H1 (cell line): Measurements from ENCODE around the gene RBMX. TPM values are rescaled to one million over a fixed set of nuclear protein-coding genes. Genes with fewer than 3 reads are reported as not detected.

Experiments used
- CTCF ChIA-PET: fragments of 300-600 bp; sonication (Branson Sonifier 250); formaldehyde crosslinking; loops from one replicate; lab custom pipeline; 2021; ENCODE audit not compliant: partially characterized antibody; lab: Charles Lee
- POLR2A ChIA-PET: fragments of 300-600 bp; sonication (Branson Sonifier 250); formaldehyde crosslinking; loops from one replicate; lab custom pipeline; 2021; ENCODE audit warnings: inconsistent platforms; ENCODE audit not compliant: partially characterized antibody; lab: Charles Lee
- DNase-seq, 2 experiments: peaks; one replicate each; pipeline versions ENCODE4 v3.0.0 to v3.0.0-alpha.2; 2010 to 2022; ENCODE audit warnings: low spot score in 2 of 2, low read depth in 1 of 2, mixed read lengths in 1 of 2
- FAIRE-seq: peaks from 2 replicates; lab custom pipeline; 2011; peaks lifted over from hg19 to GRCh38; lab: Jason Lieb, UNC
- H2AFZ ChIP-seq: 2 replicates; pipeline ENCODE4 v1.8.1; 2012; ENCODE audit warnings: low read length, inconsistent platforms
- H2AK5ac ChIP-seq: 2 replicates; pipeline ENCODE4 v1.6.1; 2013; ENCODE audit warnings: low read depth, low read length
- H2BK120ac ChIP-seq: replicated peaks from 2 replicates; pipeline ENCODE3; 2013; ENCODE audit warnings: low read depth, low read length, inconsistent platforms
- H2BK12ac ChIP-seq: 2 replicates; pipeline ENCODE4 v1.6.1; 2013; ENCODE audit warnings: low read depth, low read length
- H2BK15ac ChIP-seq: 2 replicates; pipeline ENCODE4 v1.6.1; 2013; ENCODE audit warnings: low read length
- H2BK20ac ChIP-seq: 2 replicates; pipeline ENCODE4 v1.6.1; 2013; ENCODE audit warnings: low read length
- H2BK5ac ChIP-seq: 2 replicates; pipeline ENCODE4 v1.6.1; 2013; ENCODE audit warnings: low read depth, low read length
- H3K14ac ChIP-seq: 2 replicates; pipeline ENCODE4 v1.6.1; 2013; ENCODE audit warnings: inconsistent platforms; ENCODE audit not compliant: insufficient read length
- H3K18ac ChIP-seq: 2 replicates; pipeline ENCODE4 v1.6.1; 2013; ENCODE audit warnings: low read length; ENCODE audit errors: extremely low read depth
- H3K23ac ChIP-seq: 2 replicates; pipeline ENCODE4 v1.6.1; 2013; ENCODE audit warnings: inconsistent platforms; ENCODE audit not compliant: insufficient read length
- H3K23me2 ChIP-seq: 2 replicates; pipeline ENCODE4 v1.6.1; 2013; ENCODE audit warnings: low read depth, low read length
- H3K27ac ChIP-seq: 2 replicates; pipeline ENCODE4 v1.6.1; 2011; ENCODE audit warnings: low read depth, low read length, inconsistent platforms
- H3K27me3 ChIP-seq, 4 experiments: replicated peaks in 1 of 4; 1 replicate in 1 of 4; 2 replicates in 3 of 4; pipeline versions ENCODE4 v1.6.1 to v1.8.1; 2011 to 2013; ENCODE audit warnings: low read length in 3 of 4, mild to moderate bottlenecking in 3 of 4, inconsistent platforms in 2 of 4, mixed read lengths in 2 of 4, moderate library complexity in 1 of 4; ENCODE audit not compliant: control insufficient read depth in 3 of 4, insufficient read depth in 3 of 4; ENCODE audit errors: extremely low read depth in 1 of 4
- H3K36me3 ChIP-seq, 4 experiments: 2 replicates each; pipeline versions ENCODE4 v1.6.1 to v1.8.1; 2011 to 2013; ENCODE audit warnings: mild to moderate bottlenecking in 4 of 4, low read length in 3 of 4, moderate library complexity in 2 of 4, control low read depth in 1 of 4, inconsistent platforms in 1 of 4; ENCODE audit not compliant: insufficient read depth in 4 of 4, control insufficient read depth in 2 of 4
- H3K4ac ChIP-seq: replicated peaks from 2 replicates; pipeline ENCODE3; 2013; ENCODE audit warnings: low read length, low read depth, mixed read lengths, inconsistent platforms; ENCODE audit not compliant: insufficient read length
- H3K4me1 ChIP-seq, 4 experiments: replicated peaks in 1 of 4; 1 replicate in 1 of 4; 2 replicates in 3 of 4; pipeline versions ENCODE4 v1.6.1 to v1.8.1; 2011 to 2013; ENCODE audit warnings: low read length in 3 of 4, inconsistent platforms in 2 of 4, mixed read lengths in 1 of 4; ENCODE audit not compliant: insufficient read depth in 4 of 4, control insufficient read depth in 3 of 4
- H3K4me2 ChIP-seq, 2 experiments: 2 replicates each; pipeline versions ENCODE4 v1.6.1 to v1.8.1; 2011 to 2013; ENCODE audit warnings: low read depth in 2 of 2, low read length in 2 of 2, control low read depth in 1 of 2, inconsistent platforms in 1 of 2, mild to moderate bottlenecking in 1 of 2; ENCODE audit not compliant: insufficient read depth in 1 of 2
- H3K4me3 ChIP-seq, 4 experiments: fragments of 200-600, 300-600 bp in 1 of 4; sonication (generic), shearing (Covaris generic), sonication (Bioruptor Twin) in 1 of 4; 2 replicates each; pipeline versions ENCODE4 v1.5.1 to v1.8.1; 2011 to 2016; ENCODE audit warnings: low read length in 4 of 4, low read depth in 3 of 4, control low read depth in 2 of 4, inconsistent platforms in 2 of 4, mild to moderate bottlenecking in 2 of 4, mixed read lengths in 1 of 4, moderate library complexity in 1 of 4; ENCODE audit not compliant: insufficient read depth in 2 of 4; ENCODE audit errors: extremely low read depth in 1 of 4
- H3K56ac ChIP-seq: replicated peaks from 2 replicates; pipeline ENCODE3; 2013; ENCODE audit warnings: low read depth, mild to moderate bottlenecking, mixed read lengths, low read length, inconsistent platforms; ENCODE audit not compliant: insufficient read length
- H3K79me1 ChIP-seq: 2 replicates; pipeline ENCODE4 v1.6.1; 2013; ENCODE audit warnings: low read depth, low read length, control low read depth
- H3K79me2 ChIP-seq, 2 experiments: 2 replicates each; pipeline versions ENCODE4 v1.6.1 to v1.8.1; 2012 to 2013; ENCODE audit warnings: low read length in 2 of 2, mild to moderate bottlenecking in 2 of 2, inconsistent platforms in 1 of 2; ENCODE audit not compliant: insufficient read depth in 2 of 2, control insufficient read depth in 1 of 2
- H3K9ac ChIP-seq, 4 experiments: replicated peaks in 1 of 4; 1 replicate in 1 of 4; 2 replicates in 3 of 4; pipeline versions ENCODE4 v1.6.1 to v1.8.1; 2011 to 2013; ENCODE audit warnings: low read depth in 3 of 4, low read length in 3 of 4, control low read depth in 2 of 4, mild to moderate bottlenecking in 2 of 4, moderate library complexity in 2 of 4, inconsistent platforms in 1 of 4; ENCODE audit errors: extremely low read depth in 1 of 4
- H3K9me3 ChIP-seq, 2 experiments: 2 replicates each; pipeline versions ENCODE4 v1.6.1 to v1.8.1; 2012 to 2013; ENCODE audit warnings: mild to moderate bottlenecking in 2 of 2, moderate library complexity in 2 of 2, control low read depth in 1 of 2, inconsistent platforms in 1 of 2, low read depth in 1 of 2, low read length in 1 of 2, mixed read lengths in 1 of 2; ENCODE audit not compliant: insufficient read depth in 2 of 2
- H4K20me1 ChIP-seq, 2 experiments: replicated peaks in 1 of 2; 2 replicates each; pipeline versions ENCODE3 to v1.8.1; 2011 to 2013; ENCODE audit warnings: inconsistent platforms in 2 of 2, low read length in 2 of 2, mild to moderate bottlenecking in 1 of 2; ENCODE audit not compliant: insufficient read depth in 2 of 2, control insufficient read depth in 1 of 2
- H4K5ac ChIP-seq: 2 replicates; pipeline ENCODE4 v1.6.1; 2013; ENCODE audit warnings: low read length, low read depth, mixed read lengths, inconsistent platforms; ENCODE audit not compliant: insufficient read length
- H4K8ac ChIP-seq: 2 replicates; pipeline ENCODE4 v1.8.0; 2013; ENCODE audit warnings: mild to moderate bottlenecking, moderate library complexity, low read length, inconsistent platforms; ENCODE audit not compliant: insufficient read depth; ENCODE audit errors: extremely low read depth
- H4K91ac ChIP-seq: replicated peaks from 2 replicates; pipeline ENCODE3; 2013; ENCODE audit warnings: low read length, mixed read lengths, inconsistent platforms; ENCODE audit not compliant: insufficient read length
- BACH1 ChIP-seq: IDR thresholded peaks from 2 replicates; pipeline ENCODE4 v1.6.1; 2012; ENCODE audit warnings: low read length, improper control_type of control experiment
- CBX8 ChIP-seq: fragments of 300-800, 300-1000 bp; sonication (generic); IDR thresholded peaks from 2 replicates; pipeline ENCODE4 v1.7.1; 2016; ENCODE audit warnings: low read depth, low read length, borderline replicate concordance
- CEBPB ChIP-seq: IDR thresholded peaks from 2 replicates; pipeline ENCODE4 v1.6.1; 2012; ENCODE audit warnings: low read depth, low read length
- JUND ChIP-seq: IDR thresholded peaks from 2 replicates; pipeline ENCODE4 v1.6.1; 2011; ENCODE audit warnings: mild to moderate bottlenecking, improper control_type of control experiment, low read length
- KDM1A ChIP-seq: fragments of 200-600, 300-600 bp; sonication (generic); IDR thresholded peaks from 2 replicates; pipeline ENCODE4 v1.7.1; 2016; ENCODE audit warnings: mild to moderate bottlenecking, low read length, borderline replicate concordance
- KDM4A ChIP-seq: IDR thresholded peaks from one replicate; pipeline ENCODE4 v1.7.1; 2012; ENCODE audit warnings: low read depth, mild to moderate bottlenecking, moderate library complexity, low read length, inconsistent platforms; ENCODE audit not compliant: severe bottlenecking
- POLR2A ChIP-seq, 2 experiments: IDR thresholded peaks; 1 replicate in 1 of 2; 2 replicates in 1 of 2; pipeline ENCODE4 v1.6.1; 2011; ENCODE audit warnings: low read depth in 2 of 2, low read length in 2 of 2, mild to moderate bottlenecking in 2 of 2; ENCODE audit errors: control extremely low read depth in 1 of 2
- WGBS, 2 experiments: shearing (Covaris generic) in 1 of 2; methylation state at CpG; one replicate each; pipeline versions ENCODE4 v1.1.6 to v1.1.7; 2013 to 2015; ENCODE audit warnings: low lambda C conversion rate in 2 of 2, mixed read lengths in 2 of 2, inconsistent platforms in 1 of 2, low coverage in 1 of 2, missing lambda C conversion rate in 1 of 2; ENCODE audit not compliant: insufficient replicate concordance in 2 of 2, insufficient coverage in 1 of 2, insufficient read length in 1 of 2; ENCODE audit errors: extremely low coverage in 1 of 2, missing lambda C conversion rate in 1 of 2; 5-methylcytosine and 5-hydroxymethylcytosine counted together
- polyA plus RNA-seq, 7 experiments: library from polyadenylated mRNA; depleted of rRNA in 3 of 7; stranded (reverse) in 5 of 7; unstranded in 2 of 7; fragments of >200 nt in 5 of 7; fragments of 200-250 nt in 2 of 7; gene quantifications; 1 replicate in 5 of 7; 2 replicates in 1 of 7; 4 replicates in 1 of 7; pipeline versions ENCODE4 v1.2.1 to v1.2.3, GENCODE V29; 2011 to 2013; ENCODE audit warnings: missing spikeins in 2 of 7, mixed read lengths in 2 of 7
- total RNA-seq: library from RNA; stranded (reverse); fragmentation: NEBNext Ultra II Directional; extraction: Animal tissue kit (Norgen Biotek cat#: 25700); gene quantifications from 2 replicates; pipeline ENCODE4 v1.2.1, GENCODE V29; 2021

RBMX gene
- total and polyA plus RNA-seq, 2 of the 8 experiments (the other 6 are each of a cell fraction or from before 2014, with no cell fraction given): 213 to 476 TPM

DNA sequence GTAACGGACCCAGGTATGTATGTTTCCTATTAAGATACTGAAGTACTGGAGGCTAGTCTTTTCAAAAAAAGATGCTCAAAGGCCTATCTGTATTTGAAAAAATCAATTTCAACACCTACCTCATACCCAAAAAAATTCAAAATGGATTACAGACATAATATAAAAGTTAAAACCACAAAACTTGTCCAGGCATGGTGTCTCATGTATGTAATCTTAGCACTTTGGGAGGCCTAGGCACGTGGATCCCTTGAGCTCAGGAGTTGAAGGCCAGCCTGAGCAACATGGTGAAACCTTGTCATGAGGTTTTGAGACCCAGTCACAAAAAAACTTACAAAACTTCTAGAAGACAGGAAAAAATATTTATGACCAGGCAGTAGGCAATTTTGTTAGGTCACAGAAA is 16.7 kb downstream of the RBMX start:
- Histone ChIP-seq H2AK5ac (no peak overlapping the region), H3K4me1 (no peaks in the 10 kb centered on the region), H3K27me3 (no peaks in the 10 kb centered on the region), H3K56ac (no peak overlapping the region), H3K14ac (no peak overlapping the region), H2BK5ac (no peak overlapping the region), H3K27ac (no peak overlapping the region), H3K18ac (no peak overlapping the region), H2BK12ac (no peak overlapping the region), H3K4me2 (no peak overlapping the region), H2BK120ac (no peak overlapping the region), H2BK15ac (no peak overlapping the region), H3K9ac (no peak overlapping the region), H3K23ac (no peak overlapping the region), H2BK20ac (no peak overlapping the region), H3K4me3 (no peak overlapping the region), H2AFZ (no peak overlapping the region), H3K79me1 (no peaks in the 10 kb centered on the region), H3K23me2 (no peaks in the 10 kb centered on the region), H4K91ac (no peak overlapping the region), H3K4ac (no peak overlapping the region), H4K8ac (no peak overlapping the region), H4K20me1 (peaks cover 2 to 7% of the 10 kb centered on the region in 2 experiments), H4K5ac (no peak overlapping the region), H3K9me3 (no peaks in the 10 kb centered on the region), H3K79me2 (no peaks in the 10 kb centered on the region), H3K36me3 (peaks cover 3 to 51% (median 18%) of the 10 kb centered on the region in 4 experiments; a peak in 7 of 8 replicates)
- ChIA-PET CTCF (no interaction called here), POLR2A (interaction anchor here (1.2 to 2.2 kb wide), 3 partner anchors 8 to 42 kb away, joined by 3 to 7 read pairs (median 5); no protein-coding TSS in a partner anchor)
- FAIRE-seq (no peak), DNase-seq (no peak)
- WGBS, 2 experiments: 100% methylated on average over 2 of the region's 2 CpGs; no CpG with 5 or more reads in 1 of the 2 experiments
- no peak for TF ChIP-seq JUND
- TF ChIP-seq POLR2A (IDR thresholded peaks at IDR 0.05; ENCODE audit: control extremely low read depth in 1 of 2, low read depth in 2 of 2, low read length in 2 of 2): no peak
- TF ChIP-seq CBX8: no peak
- no peak for TF ChIP-seq KDM1A
- TF ChIP-seq CEBPB: no peak
- TF ChIP-seq BACH1: no peak
- no peak for TF ChIP-seq KDM4A
